Measurements from ENCODE around the gene ATP2A1. TPM values are rescaled to one million over a fixed set of nuclear protein-coding genes. Genes with fewer than 3 reads are reported as not detected.
"Not testable (repeated sequence)": the region's sequence is repeated elsewhere in the genome, so short reads cannot be mapped to it uniquely, and the experiment has no call there.

Gene ATP2A1
- total and polyA plus RNA-seq, 2 donors (not counting 3 experiments of a cell fraction or from before 2014, with no cell fraction given), result 1.2 to 2.5 TPM

- ChIA-PET POLR2A (no interaction called here), CTCF (interaction anchor here (1.1 kb wide), 1 partner anchor 12 kb away, joined by 3 read pairs; the partner anchor contains the start of gene NFATC2IP)
- intact Hi-C loops (cut with micrococcal nuclease), result no loop called here
- Histone ChIP-seq H3K27me3 (ENCODE audit: control insufficient read depth in 2 of 2, insufficient read depth in 2 of 2, low read length in 2 of 2) (no peaks in the 10 kb centered on the region), H4K20me1 (replicated peaks; ENCODE audit: control insufficient read depth, extremely low read depth, insufficient read depth, low read length) (no peaks in the 10 kb centered on the region), H3K9me3 (replicated peaks; ENCODE audit: control insufficient read depth, insufficient read depth, low read length) (no peaks in the 10 kb centered on the region), H3K4me2 (ENCODE audit: insufficient read depth, low read length) (no peak overlapping the region), H3K9me1 (replicated peaks; ENCODE audit: control insufficient read depth, extremely low read depth, insufficient read depth, low read length) (no peaks in the 10 kb centered on the region), H3K4me3 (replicated peaks in 1 of 3; ENCODE audit: insufficient read depth in 1 of 3, low read depth in 1 of 3, low read length in 3 of 3) (no peak overlapping the region), H3K4me1 (ENCODE audit: control insufficient read depth, extremely low read depth, insufficient read depth, low read length) (no peaks in the 10 kb centered on the region), H2AFZ (ENCODE audit: low read depth, low read length) (no peak overlapping the region), H3K27ac (ENCODE audit: insufficient read depth, low read depth, low read length) (no peak overlapping the region), H3K79me2 (ENCODE audit: control insufficient read depth, insufficient read depth, low read length) (no peaks in the 10 kb centered on the region), H3K36me3 (ENCODE audit: control insufficient read depth in 2 of 2, extremely low read depth in 1 of 2, insufficient read depth in 2 of 2, low read length in 2 of 2) (no peaks in the 10 kb centered on the region), H3K9ac (replicated peaks; ENCODE audit: extremely low read depth, insufficient read depth, low read length) (no peak overlapping the region)
- TF ChIP-seq JUN (IDR thresholded peaks at IDR 0.05; ENCODE audit: borderline replicate concordance, insufficient read depth, insufficient read length, low read depth) (no peak), CTCF (IDR thresholded peaks at IDR 0.05; ENCODE audit: extremely low read depth in 1 of 2, insufficient read depth in 1 of 2, low read depth in 1 of 2, low read length in 2 of 2) (no peak), MYC (IDR thresholded peaks at IDR 0.05; ENCODE audit: low read depth, low read length) (no peak), POLR2AphosphoS5 (IDR thresholded peaks at IDR 0.05; ENCODE audit: insufficient read depth, low read depth, low read length) (no peak), EZH2 (IDR thresholded peaks at IDR 0.05; ENCODE audit: borderline replicate concordance, low read depth, low read length, severe bottlenecking) (no peak), GATA2 (IDR thresholded peaks at IDR 0.05; ENCODE audit: insufficient read depth, insufficient read length, low read depth, low read length) (no peak), MAX (IDR thresholded peaks at IDR 0.05; ENCODE audit: insufficient read depth, insufficient read length) (no peak), FOS (IDR thresholded peaks at IDR 0.05; ENCODE audit: borderline replicate concordance, insufficient read depth, low read length) (no peak), POLR2A (IDR thresholded peaks at IDR 0.05; ENCODE audit: low read depth, low read length) (no peak)
- FAIRE-seq (no peak), DNase-seq (ENCODE audit: low read depth, low spot score) (no peak)
- BruUV-seq (replicated peaks), result no TSS peak
- dilution Hi-C loops (cut with MboI; ENCODE audit: extremely low pct_ligation_motif_present, low sequenced_read_pairs), result no loop called here
Observed at GRCh38 chr16:28938721-28939120, 60.4 kb downstream of the ATP2A1 start.

GRCh38 chr16:28939825-28940224 is 61.5 kb downstream of the ATP2A1 start:
- H3K9me1 ChIP-seq (replicated peaks; ENCODE audit: control insufficient read depth, extremely low read depth, insufficient read depth, low read length); BruUV-seq (replicated peaks); H3K4me3 ChIP-seq (replicated peaks in 1 of 3; ENCODE audit: insufficient read depth in 1 of 3, low read depth in 1 of 3, low read length in 3 of 3); CTCF ChIA-PET; H3K27me3 ChIP-seq (ENCODE audit: control insufficient read depth in 2 of 2, insufficient read depth in 2 of 2, low read length in 2 of 2); H3K4me1 ChIP-seq (ENCODE audit: control insufficient read depth, extremely low read depth, insufficient read depth, low read length); H3K9ac ChIP-seq (replicated peaks; ENCODE audit: extremely low read depth, insufficient read depth, low read length); H3K36me3 ChIP-seq (ENCODE audit: control insufficient read depth in 2 of 2, extremely low read depth in 1 of 2, insufficient read depth in 2 of 2, low read length in 2 of 2); H4K20me1 ChIP-seq (replicated peaks; ENCODE audit: control insufficient read depth, extremely low read depth, insufficient read depth, low read length); dilution Hi-C loops (cut with MboI; ENCODE audit: extremely low pct_ligation_motif_present, low sequenced_read_pairs); DNase-seq (ENCODE audit: low read depth, low spot score); H3K79me2 ChIP-seq (ENCODE audit: control insufficient read depth, insufficient read depth, low read length); H3K4me2 ChIP-seq (ENCODE audit: insufficient read depth, low read length); intact Hi-C loops (cut with micrococcal nuclease); H2AFZ ChIP-seq (ENCODE audit: low read depth, low read length); FAIRE-seq; H3K9me3 ChIP-seq (replicated peaks; ENCODE audit: control insufficient read depth, insufficient read depth, low read length); H3K27ac ChIP-seq (ENCODE audit: insufficient read depth, low read depth, low read length): not testable (repeated sequence)
- POLR2A ChIA-PET, result interaction anchor here (0.7 kb wide), 1 partner anchor 29 kb away, joined by 3 read pairs; no protein-coding TSS in a partner anchor
